ENCODE results near the gene CELF5. TPM values are rescaled to one million over a fixed set of nuclear protein-coding genes. Genes with fewer than 3 reads are reported as not detected.
"Not testable (repeated sequence)": the region's sequence is repeated elsewhere in the genome, so short reads cannot be mapped to it uniquely, and the experiment has no call there.

The CELF5 gene
- total RNA-seq, 1 donor from 2014 or later: 0.20 TPM

GRCh38 chr19:3190470-3190770, 34.0 kb upstream of the CELF5 start:
- no peak for DNase-seq (ENCODE audit: low read depth)

- DNase-seq (ENCODE audit: low read depth): no peak
Observed at GRCh38 chr19:3190921-3191805, 33.3 kb upstream of the CELF5 start.

- DNase-seq (ENCODE audit: low read depth): not testable (repeated sequence)
Observed at GRCh38 chr19:3191806-3192104, 32.7 kb upstream of the CELF5 start.

- no peak for DNase-seq (ENCODE audit: low read depth)
Observed at GRCh38 chr19:3192228-3192635, 32.2 kb upstream of the CELF5 start.

- no peak for DNase-seq (ENCODE audit: low read depth)
Observed at GRCh38 chr19:3192684-3193083, 31.8 kb upstream of the CELF5 start.

- DNase-seq (ENCODE audit: low read depth): no peak
Observed at GRCh38 chr19:3193256-3194105, 31.0 kb upstream of the CELF5 start.

GRCh38 chr19:3194106-3195087, 30.1 kb upstream of the CELF5 start:
- DNase-seq (ENCODE audit: low read depth): no peak

- no peak for DNase-seq (ENCODE audit: low read depth)
Observed at GRCh38 chr19:3196064-3196932, 28.2 kb upstream of the CELF5 start.

GRCh38 chr19:3196933-3197205, 27.6 kb upstream of the CELF5 start:
- no peak for DNase-seq (ENCODE audit: low read depth)

GRCh38 chr19:3198901-3199700, 25.4 kb upstream of the CELF5 start:
- no peak for DNase-seq (ENCODE audit: low read depth)

GRCh38 chr19:3201072-3201700, 23.3 kb upstream of the CELF5 start:
- no peak for DNase-seq (ENCODE audit: low read depth)

GRCh38 chr19:3201911-3202310, 22.6 kb upstream of the CELF5 start:
- no peak for DNase-seq (ENCODE audit: low read depth)

- no peak for DNase-seq (ENCODE audit: low read depth)
Observed at GRCh38 chr19:3202346-3202745, 22.1 kb upstream of the CELF5 start.

GRCh38 chr19:3202895-3203294, 21.6 kb upstream of the CELF5 start:
- DNase-seq (ENCODE audit: low read depth): not testable (repeated sequence)

GRCh38 chr19:3203805-3204645, 20.4 kb upstream of the CELF5 start:
- no peak for DNase-seq (ENCODE audit: low read depth)

- DNase-seq (ENCODE audit: low read depth): no peak
Observed at GRCh38 chr19:3204646-3205275, 19.7 kb upstream of the CELF5 start.

- DNase-seq (ENCODE audit: low read depth): no peak
Observed at GRCh38 chr19:3206216-3206953, 18.1 kb upstream of the CELF5 start.

All from renal cortical epithelial cell (primary cell).